Stimulated activated CD4-positive, alpha-beta T cell treated with anti-CD3 and anti-CD28 coated beads, Interleukin-1b, Interleukin-23, amount 100 ng/mL, for 4 hours (primary cell): ENCODE data around the gene ADNP2.
A peak's percentile ranks its signal among the peaks of the same experiment; 100 is the strongest.
"Not testable (repeated sequence)": the region's sequence is repeated elsewhere in the genome, so short reads cannot be mapped to it uniquely, and the experiment has no call there.

Experiments
- DNase-seq, 2 donors: peaks; one replicate each; pipeline ENCODE4 v3.0.0-alpha.2; 2020; ENCODE audit warnings: low read depth in 2 of 2

Gene ADNP2

DNA sequence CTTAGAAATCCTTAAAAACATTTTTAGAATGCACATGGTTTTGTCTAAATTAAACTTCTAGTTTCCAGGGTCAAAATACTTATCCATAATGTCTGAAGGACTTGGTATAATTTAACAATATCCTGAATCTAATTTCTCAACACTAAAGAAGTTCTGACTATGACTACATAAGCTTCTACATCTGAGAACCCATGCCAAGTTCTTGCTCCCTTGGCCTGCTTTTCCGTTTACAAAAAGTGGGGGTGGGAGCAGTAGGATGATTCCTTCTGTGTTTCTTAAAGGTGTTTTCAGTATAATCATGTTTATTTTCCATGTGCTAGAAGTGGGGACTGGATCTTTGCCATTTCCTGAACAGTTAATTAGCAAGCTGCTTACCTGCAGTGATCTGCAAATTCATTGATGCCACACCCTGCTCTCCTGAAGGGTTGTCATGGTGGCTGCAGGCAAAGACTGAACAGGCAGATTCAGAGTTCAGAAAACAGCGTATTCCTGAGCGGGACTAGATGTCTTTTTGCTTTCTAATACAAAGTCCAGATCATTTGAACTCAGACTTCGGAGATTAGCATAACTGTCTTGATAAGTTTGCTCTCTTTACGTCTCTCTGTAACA, 36.2 kb downstream of the ADNP2 start:
- no peak for DNase-seq

DNA sequence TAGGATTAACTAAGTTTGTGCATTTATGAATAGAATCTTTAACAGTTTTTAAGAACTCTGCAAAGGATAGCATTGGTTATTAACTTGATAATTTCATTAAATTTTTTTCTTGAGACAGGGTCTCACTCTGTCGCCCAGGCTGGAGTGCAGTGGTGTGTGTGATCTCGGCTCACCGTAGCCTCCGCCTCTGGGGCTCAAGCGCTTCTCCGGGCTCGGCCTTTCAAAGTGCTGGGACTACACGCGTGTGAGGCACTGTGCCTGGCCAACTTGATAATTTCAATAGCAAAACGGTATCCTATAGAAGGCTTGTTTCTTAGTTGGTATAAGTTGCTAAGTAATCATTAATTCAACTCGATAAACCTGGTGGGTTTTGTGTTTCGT, 38.0 kb downstream of the ADNP2 start:
- DNase-seq, result no peak

DNA sequence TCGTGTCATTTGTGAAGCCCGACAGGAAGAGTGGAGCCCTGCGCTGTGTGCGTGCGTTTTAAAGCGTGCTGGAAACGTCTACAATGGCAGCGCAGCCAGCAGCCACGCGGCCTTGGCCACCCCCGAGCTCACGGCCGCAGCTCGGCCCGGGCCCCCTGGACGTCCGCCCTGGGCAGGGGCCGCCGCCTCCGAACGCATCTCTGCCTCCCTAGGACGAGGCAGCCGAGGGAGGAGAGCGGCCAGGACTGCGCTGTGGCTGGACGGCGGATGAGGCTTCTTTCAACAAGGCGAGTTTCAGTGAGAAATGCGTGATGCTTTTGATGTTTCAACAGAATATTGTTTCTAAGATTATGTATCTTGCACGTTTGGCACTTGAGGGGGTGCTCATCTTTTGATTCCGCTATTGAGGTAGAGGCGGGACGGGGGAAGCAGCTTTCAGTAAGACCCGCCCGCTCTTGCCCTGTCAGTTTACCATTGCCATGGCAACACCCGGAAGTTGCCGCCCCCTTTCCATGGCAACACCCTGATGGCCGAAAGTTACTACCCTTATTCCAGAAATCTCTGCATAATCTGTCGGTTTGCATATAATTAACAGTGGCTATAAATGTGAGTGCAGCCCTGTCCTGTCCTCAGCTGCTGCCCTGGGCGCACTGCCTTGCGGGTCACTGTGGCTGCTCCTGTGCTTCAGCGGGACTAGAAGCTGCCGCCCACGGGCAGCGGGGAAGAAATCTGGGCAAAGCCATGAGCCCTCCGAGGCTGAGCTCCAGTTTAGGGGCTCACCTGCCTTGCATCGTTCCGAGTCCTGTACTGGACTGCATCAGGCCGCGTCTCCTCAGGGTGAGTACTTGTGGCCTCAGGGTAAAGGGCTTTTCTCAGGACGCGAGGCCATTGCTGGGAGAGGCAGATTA, 38.6 kb downstream of the ADNP2 start:
- peak; percentile 49 to 59 for DNase-seq

DNA sequence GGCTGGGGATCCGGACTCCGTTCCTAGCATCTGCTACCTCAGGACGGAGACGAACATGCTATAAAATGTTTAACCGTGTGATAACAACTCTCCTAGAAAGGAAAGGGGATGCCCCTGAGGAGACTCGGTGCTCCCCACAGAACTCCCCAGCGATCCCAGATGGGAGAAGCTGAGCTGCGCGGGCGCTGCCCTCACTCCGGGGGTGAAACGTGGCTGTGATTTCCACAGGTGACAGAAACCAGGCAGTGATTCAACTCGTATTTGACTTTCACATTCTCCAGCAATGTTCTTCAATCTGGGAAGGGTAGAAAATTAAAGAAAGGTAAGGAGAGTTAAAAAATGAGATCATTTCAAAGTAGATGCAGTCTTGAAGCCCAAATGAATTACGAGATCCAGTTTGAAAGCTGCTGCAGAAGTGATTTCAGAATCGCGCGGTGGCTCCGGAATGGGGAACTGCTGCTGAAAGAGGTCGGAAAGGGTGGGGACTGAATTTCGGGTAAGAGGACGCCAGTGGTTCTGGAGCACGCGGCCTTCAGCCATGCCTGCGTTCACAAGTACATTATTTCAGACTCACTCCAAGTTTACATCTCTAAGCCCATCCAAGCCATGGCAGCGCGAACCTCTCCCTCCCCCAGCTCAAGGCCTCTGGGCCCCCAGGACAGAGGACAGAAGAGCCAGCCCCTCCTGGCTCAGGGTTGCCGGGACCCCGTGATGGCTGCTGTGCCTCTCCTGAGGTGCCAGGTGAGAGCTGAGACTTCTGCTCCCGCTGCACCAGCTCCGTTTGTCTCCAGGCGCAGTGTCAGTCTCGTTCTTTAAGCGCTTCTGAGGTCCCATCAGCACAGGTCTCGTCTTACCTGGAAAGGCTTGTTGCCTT, 39.5 kb downstream of the ADNP2 start:
- no peak for DNase-seq

GRCh38 chr18:80149667-80150066, 40.6 kb downstream of the ADNP2 start:
- DNase-seq, result no peak

GRCh38 chr18:80154293-80154692, 45.2 kb downstream of the ADNP2 start:
- DNase-seq, result no peak

DNA sequence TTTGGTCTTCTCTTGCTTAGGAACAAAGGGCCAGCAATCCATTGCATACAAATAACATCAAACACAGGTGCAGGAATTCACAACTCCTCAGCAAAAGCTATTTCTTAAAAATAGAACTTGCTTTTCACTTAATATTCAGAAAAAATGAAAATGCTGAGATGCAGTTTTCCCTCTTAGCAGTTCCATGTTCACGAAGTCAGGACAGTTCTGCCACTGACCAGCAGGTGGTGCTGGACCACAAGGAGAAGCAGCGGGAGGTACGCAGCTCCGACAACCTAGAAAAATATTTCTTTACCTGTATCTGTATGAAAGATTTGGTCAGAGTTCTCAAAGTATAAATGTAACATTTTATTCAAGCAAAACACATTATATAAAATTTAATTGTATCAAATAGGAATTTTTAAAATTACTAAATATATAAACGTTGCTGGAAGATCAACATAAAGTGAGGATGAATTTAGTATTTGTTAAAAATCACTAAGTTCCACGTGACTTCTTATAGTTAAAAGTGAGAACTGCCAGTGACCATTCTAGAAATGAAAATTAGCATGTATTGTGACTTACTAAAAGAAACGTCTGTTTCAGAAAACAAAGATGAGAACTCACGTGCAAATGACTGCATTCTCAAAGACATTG, 48.8 kb downstream of the ADNP2 start:
- peak; percentile 58 to 69 for DNase-seq

- DNase-seq, result no peak
Observed at GRCh38 chr18:80158365-80158764, 49.3 kb downstream of the ADNP2 start.

GRCh38 chr18:80159713-80160636, 50.9 kb downstream of the ADNP2 start:
- peak; percentile 2 to 26 for DNase-seq

DNA sequence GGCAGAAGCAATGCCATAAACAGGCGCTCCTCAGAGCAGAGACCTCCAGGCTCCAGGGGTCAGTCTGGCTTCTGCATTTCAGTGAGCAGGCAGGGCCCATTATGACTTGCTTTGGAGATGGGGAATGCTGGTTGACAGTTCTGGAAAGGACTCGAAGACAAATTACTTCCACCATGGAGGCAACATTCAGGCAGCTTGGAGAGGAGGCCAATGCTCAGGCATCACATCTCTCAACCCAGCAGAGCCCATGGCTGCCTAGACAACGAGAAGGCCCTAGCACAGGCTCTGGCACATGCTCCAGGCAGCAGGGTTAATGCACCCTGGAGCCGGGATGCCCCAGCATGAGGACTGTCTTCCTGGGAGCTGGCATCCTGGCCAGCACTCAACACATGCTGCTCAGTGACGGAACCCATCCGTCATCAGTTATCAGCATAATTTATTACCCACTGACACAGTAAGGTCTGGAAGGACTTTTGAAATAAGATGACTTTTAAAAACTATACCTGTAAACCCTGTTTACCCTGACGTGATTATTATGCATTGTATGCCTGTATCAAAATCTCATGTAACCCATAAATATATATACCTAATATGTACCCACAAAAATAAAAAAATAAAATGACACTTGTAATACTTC, 52.8 kb downstream of the ADNP2 start:
- DNase-seq, result no peak

GRCh38 chr18:80163183-80163582, 54.1 kb downstream of the ADNP2 start:
- DNase-seq, result no peak

DNA sequence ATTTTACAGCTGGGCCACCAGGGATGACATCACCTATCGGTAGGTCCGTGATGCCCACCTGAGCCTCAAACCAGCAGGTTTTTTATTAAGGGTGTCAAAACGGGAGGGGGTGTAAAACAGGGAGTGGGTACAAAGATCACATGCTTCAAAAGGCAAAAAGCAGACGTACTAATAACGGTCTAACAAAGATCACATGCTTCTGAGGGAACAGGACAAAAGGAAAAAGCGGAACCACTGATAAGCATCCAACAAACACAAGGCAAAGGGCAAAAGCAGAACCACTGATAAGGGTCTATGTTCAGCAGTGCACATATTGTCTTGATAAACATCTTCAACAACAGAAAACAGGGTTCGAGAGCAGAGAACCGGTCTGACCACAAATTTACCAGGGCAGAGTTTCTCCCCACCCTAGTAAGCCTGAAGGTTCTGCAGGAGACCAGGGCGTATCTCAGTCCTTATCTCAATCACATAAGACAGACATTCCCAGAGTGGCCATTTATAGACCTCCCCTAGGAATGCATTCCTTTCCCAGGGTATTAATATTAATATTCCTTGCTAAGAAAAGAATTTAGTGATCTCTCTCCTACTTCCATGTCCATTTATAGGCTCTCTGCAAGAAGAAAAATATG, 55.8 kb downstream of the ADNP2 start:
- not testable (repeated sequence) for DNase-seq

DNA sequence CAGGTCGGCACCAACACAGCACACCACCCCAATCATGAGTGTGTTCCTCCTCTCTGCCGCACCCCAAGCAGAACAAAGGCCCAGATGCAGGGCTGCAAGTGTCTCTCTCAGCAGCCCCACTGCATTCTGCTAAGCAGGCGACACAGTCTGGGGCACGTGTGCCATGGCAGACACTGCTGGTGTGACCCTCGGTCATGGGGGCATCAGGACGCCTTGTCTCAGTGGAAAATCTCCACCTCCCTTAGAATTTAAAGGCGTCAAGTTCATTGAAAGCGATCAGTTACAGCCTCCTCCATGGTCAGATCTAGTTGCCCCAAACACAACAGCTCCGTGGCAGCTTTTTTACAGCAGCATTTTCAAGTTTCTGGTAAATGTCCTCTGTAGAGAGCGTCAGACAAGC, 57.2 kb downstream of the ADNP2 start:
- no peak for DNase-seq

- no peak for DNase-seq
Observed at GRCh38 chr18:80166725-80167124, 57.7 kb downstream of the ADNP2 start.

DNA sequence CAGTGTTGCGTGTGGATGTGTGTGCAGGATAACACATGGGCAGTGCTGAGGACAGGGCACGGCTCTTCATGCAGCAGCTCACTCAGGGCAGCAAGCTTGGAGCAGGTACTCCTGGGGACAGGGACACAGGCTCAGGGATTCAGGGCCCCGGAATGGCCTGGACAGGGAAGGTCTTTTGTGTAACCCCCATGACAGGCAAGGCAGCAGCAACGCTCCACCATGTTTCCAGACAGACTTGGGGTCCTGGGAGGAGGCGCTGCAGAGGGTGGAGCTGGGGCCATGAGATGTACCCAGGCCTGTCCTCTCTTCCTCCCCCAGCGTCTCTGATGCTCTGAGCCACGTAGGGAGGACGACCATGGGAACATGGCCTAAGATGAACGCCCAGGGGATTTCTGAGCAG, 58.3 kb downstream of the ADNP2 start:
- DNase-seq, result no peak

DNA sequence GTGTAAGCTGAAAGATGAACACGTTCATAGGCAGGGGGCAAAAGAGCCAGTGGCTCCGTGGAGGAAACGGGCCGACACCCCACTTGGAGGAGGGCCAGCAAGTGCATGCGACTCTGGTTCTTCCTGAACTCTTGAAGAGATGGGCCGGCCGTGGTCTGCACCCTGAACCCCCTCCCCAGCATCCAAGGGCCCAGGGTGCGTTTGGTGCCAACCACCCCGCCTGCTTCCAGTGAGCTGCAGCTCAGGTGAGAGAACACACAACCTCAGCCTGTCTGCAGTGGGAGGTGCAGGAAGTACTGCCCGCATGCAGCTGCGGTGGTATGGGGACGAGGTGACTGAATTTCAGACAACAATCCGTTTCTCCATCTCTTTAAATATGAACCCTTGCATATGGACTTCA, 58.9 kb downstream of the ADNP2 start:
- DNase-seq, result no peak

GRCh38 chr18:80168346-80168745, 59.3 kb downstream of the ADNP2 start:
- DNase-seq, result no peak

DNA sequence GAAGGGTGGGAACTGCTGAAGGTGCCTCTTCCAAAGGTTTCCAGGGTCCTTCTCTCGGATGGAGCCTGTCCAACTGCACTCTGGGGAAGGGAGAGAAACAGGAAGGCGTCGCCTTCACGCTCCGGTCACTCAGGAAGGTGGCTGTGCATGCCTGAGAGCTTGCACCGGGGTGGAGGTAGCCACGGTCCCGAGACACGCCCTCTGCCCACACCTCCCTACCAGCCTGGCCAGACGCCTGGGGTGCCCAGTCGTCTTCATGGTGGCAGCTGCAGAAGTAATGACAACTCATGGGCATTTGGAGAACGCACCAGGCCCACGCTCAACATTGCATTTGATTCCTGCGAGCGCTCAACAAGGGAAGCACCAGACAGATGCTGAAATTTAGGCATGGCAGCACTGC, 59.9 kb downstream of the ADNP2 start:
- DNase-seq, result no peak

- DNase-seq, result no peak
Observed at GRCh38 chr18:80169607-80170006, 60.5 kb downstream of the ADNP2 start.
